IPS DF 19.7 (cell line): ENCODE data around the gene DROSHA.

Experiments used
- DNase-seq: peaks from one replicate; pipeline ENCODE4 v3.0.0-alpha.2; 2013; ENCODE audit warnings: low read depth, low spot score

Gene DROSHA

DNA sequence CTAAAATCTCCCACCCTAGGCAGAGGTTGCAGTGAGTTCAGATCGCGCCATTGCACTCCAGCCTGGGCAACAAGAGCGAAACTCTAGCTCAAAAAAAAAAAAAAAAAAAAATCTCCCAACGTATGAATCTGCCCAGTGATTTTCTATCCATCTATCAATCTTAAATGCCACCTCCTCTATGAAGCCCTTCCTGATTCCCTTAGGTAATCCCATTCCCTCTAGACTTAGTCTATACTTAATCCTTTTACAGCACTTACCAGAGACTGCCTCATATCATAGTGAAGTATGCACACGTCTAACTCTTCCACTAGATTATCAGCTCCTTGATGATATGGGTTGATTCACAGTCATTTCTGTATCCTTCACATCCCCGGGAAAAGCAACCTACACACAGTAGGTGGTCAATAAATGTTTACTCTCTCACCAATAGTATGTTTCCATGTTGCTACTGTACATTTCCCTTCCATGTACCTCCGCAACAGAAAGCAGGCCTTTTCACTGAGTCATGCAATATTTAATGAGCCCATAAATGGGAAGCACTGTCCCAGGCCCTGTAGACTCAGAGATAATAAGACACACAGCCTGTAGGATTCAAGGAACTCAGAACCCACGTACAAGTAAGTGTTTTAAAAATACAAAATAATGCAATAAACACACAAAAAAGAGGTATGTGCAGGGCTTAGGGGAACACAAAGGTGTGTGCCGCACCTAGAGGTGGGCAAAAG is 1.2 kb downstream of the DROSHA start:
- DNase-seq, result no peak

DNA sequence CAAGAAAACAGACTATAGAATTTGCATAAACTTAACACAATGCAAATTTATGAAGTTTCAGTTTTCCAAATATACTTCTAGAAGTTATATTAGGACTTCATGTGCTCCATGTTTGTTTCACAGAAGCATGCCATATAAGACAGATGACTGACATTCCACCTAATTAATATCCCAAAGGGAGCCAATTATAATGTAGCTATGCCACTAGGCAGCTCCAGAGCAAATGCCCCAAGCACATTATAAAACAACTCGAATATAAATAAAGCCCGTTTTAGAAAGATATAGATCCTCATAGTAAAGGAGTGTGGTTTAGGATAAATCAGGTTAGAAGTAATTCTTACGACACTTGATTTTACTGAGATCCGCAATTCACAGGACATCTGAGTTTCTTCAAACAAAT is 8.9 kb downstream of the DROSHA start:
- DNase-seq, result no peak

DNA sequence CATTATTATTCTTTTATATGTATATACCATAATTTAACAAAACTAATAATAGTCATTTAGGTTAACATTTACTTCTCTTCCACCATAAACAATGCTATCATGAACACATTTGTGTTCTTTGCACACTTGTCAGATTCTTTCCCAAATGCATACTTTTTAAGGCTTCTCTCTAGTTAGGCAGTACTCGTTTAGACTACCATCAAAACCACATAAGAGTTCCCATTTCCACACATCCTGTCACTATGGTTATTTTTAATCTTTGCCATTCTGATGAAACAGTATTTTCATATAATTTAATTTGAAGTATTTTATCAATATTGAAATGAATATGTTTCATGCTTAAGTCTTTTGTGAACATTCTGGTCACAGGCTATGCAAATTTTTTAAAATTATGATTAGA is 15.1 kb downstream of the DROSHA start:
- DNase-seq, result no peak

DNA sequence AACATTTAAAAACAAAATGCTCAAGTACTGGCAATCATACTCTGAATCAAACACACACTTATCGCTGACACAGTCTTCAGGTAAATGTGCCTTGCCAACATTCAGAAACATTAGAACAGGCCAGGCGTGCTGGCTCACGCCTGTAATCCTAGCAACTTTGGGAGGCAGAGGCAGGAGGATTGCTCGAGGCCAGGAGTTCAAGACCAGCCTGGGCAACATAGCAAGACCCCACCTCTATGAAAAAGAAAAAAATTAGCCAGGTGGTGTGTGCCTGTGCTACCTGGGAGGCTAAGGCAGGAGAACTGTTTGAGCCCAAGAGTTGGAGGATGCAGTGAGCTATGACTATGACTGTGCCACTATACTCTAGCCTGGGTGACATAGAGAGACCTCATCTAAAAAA is 20.6 kb downstream of the DROSHA start:
- no peak for DNase-seq

DNA sequence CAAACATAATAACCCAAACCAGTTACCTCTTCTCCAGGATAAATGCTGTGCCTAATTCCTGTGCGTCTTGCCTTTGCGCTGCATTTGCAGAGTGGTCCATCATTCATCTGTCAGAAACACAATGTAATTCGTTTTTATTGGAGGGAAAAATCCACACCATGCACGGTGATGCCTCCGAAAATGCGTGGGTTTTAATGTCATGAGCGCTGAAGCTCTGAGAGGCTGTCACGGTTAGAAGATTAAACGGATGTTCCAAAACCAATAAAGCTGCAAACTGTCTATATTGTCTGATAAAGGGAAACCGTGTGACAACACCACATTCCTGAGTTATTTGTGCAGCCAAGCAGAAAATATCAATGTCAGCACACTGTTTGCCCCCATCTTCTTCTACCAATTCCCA is 27.4 kb downstream of the DROSHA start:
- DNase-seq, result no peak

DNA sequence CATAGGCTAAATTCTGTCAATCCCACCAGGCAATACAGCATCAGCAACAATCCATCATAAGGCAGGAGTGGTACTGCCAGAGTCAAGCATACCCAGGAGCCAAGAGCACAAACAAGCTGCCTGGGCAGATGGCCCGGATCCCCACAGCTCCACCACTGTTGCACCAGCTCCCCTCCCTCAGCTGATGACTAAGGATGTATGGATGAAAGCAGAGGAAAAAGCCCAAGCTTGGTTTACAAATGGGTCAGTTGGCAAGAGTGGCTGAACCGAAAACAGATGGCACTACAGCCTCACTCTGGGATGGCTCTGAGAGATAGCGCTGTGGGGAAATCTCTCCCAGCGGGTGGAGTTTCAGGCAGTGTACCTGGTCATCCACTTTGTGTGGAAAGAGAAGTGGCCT is 29.4 kb downstream of the DROSHA start:
- DNase-seq, result no peak

DNA sequence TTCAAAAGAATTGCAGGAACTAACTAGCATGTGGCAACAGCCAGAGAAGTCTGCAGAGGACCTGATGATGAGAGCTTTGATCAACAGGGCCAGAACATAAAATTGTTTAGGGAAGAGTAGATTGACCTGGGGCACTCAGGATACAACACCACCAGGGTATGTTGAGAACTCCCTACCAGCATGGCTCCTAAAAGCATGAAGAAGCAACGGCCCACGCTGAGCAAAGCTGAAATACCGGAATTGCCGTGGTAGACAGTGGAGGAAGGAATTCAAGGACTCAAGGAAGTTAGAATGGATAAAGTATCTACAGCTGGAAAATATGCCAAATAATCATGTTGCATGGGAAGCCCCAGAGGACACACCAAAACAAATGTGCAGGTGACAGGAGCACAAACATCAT is 31.6 kb downstream of the DROSHA start:
- DNase-seq, result no peak

DNA sequence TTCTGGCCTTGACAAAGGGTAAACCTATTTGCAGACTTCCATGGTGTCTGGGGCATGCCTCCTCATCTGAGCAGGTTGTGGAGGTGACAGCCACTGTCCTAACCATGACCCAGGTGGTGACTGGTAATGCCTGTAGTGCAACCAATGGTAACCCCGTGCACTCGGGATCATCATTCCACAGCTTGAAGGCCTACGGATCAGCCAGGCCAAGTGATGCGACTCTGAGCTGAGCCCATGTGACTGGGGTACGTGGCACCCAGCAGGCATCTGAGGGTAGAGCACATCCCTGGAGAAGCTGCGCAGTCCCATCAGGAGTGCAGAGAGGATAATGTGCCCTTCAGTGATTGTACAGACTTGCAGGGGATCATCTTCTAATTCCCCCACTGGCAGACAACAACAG is 35.0 kb downstream of the DROSHA start:
- no peak for DNase-seq

DNA sequence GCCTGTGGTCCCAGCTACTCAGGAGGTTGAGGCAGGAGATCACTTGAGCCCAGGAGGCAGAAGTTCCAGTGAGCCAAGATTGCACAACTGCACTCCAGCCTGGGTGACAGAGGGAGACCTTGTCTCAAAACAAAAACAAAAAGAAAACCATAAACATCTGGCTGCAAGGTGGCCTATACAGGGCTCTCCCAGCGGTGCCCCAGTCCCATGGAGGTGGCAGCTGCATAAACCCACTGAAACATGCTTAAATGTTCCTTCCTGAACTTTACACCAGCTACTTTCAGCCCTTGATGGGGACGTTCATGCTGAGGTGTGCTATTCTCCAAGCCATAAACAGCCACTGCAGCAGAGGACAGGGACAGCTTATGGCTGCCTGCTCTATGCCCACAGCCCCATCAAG is 35.6 kb downstream of the DROSHA start:
- DNase-seq, result no peak

DNA sequence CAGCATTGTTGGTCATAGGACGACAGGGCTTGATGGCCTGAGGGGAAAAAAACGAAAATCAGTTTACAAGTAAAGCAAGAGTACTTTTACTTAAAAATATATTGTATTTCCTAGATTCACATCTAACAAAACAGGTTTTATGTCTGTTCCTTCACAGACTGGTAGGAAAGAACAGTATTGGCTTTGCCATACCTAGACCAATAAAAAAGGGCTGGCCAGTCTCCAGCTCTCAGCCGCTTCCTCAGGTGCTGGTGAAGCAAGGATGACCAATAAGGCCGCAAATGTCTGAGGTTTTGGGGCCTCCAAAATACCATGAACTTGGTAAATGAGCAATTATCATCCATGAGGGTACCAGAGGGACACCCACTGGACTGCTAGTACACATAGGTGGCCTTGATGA is 36.6 kb downstream of the DROSHA start:
- DNase-seq, result no peak

DNA sequence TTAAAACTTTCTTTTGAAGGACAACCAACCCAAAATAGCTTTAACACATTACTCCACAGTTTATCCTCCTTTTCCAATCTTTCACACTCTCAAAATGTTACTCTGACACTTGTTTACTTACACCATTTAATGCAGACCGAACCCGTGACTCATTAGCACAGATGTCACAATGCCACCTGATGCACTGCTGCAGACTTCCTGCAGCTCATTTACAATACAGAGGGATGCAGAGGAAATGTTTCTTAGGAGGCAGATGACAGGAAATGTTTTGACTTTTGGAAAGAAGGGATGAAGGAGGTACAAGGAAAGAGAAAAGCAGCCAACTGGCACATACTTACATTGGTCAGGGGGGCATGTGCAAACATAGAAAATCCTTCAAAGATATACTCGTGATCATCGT is 39.0 kb downstream of the DROSHA start:
- peak; percentile 33 for DNase-seq

DNA sequence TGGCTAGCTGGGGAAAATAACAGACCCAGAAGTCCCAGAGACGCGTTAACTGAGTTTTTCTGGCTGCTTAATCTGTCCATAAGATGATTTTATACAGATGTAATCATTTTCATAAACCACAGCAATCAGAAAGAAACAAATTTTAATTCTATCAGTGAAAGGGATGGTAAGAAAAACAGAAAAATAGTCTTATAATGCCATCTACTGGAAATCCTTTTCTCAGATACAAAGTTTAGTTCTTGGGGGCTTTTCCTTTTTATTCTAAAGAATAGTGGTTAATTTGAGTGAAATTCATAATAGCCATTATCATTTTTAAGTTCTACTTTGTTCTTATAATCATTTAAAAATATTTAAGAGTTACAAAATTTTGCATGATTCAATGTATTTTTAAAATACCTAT is 44.4 kb downstream of the DROSHA start:
- DNase-seq, result no peak

DNA sequence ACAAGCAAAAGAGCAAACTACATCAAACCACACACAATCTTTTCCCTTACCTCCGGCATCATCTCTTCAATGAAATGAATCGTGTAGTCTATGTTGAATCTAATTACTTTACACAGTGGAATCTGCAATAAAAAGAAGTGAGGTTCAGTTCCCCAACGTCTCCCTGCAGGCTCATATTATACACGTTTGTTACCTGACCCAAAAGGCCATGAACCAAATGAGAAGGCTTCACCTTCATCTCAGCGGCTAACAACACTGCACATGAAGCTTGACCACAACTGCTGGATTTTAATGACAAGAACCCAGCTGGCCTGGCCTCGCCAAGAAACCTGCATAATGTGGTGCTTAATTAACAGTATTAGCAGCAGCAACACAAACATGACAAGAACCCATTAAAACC is 45.5 kb downstream of the DROSHA start:
- no peak for DNase-seq

DNA sequence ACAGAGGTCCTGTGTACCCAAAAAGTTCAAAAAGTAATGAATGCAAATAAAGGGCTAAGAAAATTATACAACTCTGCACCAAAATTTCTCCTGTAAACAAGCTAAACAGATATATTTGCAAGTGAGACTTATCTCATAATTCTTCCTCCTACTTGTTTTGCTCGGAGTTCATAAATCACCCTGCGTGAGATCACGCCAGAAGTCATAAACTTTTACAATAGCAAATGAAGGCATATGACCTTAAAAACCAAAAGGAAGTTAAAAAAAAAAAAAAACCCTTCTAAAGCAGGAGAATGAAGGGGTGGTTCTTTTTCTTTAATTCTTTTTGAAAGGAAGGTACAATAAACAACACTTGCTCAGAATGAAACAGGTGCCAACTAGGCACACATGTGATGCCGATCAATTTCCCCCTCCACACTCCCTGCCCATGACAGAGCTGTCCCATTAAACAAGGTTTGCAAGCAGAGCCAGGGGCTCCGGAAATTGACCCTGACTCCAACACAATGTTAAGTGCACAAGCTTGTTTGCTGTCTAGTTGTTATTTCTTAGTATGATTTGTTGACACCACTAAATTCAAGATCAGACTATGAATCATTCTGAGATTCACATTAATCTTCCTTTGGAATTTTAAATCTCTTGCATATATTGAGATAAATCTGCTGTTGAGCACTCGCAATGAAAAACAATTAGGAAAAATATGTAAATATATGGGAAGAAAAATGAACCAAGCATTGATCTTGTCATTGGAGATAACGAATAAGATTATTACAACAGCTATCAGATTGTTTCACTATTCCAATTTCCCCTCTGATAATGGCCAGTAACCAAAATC is 46.3 kb downstream of the DROSHA start:
- DNase-seq, result no peak

DNA sequence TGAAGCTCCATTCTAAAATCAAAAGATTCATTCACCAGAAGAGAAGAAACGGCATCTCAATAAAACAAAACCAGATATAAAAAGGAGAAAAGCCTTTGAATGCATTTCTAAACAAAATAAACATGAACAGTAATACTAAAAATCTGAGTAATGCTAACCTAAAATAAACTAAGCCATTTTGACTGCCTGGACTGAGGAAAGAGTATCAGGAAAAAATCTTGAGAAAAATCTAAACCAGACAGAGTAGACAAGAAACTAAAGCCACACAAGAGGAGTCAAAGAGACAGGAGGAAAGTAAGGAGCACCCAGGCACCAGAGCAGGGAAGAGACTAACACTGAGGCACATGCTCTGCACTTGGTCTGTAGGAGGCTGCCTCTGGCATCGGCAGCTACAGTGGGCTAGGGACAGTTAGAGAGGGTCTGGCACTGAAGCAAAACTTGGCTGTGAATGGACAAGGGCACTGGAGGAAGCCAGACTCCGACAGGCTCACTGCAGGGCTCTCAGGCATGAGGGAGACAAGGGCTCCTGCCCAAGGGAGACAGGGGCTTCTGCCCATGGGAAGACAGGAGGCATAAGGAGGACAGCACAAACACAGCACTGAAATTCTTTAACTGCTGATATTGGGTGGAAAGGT is 50.2 kb downstream of the DROSHA start:
- DNase-seq, result no peak

DNA sequence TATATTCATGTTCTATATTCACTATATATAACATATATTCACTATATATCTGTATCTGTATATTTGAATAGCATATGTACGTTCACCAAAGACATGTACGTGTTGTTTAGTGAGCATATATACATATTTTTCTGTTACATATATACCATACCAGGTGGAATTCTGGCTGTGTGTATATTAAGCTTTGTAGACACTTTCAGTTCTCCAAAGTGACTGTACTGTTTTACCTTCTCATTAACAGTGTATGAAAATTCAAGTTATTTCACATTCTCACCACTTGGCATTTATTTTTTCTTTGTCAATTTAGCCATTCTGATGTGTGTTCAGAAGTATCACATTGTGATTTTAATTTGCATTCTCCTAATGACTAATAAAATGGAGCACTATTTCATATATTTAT is 52.2 kb downstream of the DROSHA start:
- DNase-seq, result no peak

DNA sequence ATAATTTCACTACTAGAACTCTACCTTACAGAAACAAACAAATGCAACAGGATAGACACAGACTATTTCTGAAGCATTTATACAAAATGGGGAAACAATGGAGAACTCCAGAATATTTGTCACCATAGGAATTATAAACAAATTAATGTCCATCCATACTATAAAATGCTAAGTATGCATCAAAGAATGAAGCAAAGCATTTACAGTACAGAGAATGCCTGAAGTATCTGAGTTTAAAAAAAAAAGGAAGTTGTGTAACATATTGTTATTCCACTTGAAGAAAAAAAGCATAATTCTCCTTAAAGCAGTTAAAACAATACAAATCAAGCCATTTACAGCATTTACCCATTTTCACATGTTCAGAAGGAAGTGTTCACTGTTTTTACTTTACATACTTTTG is 53.0 kb downstream of the DROSHA start:
- no peak for DNase-seq

DNA sequence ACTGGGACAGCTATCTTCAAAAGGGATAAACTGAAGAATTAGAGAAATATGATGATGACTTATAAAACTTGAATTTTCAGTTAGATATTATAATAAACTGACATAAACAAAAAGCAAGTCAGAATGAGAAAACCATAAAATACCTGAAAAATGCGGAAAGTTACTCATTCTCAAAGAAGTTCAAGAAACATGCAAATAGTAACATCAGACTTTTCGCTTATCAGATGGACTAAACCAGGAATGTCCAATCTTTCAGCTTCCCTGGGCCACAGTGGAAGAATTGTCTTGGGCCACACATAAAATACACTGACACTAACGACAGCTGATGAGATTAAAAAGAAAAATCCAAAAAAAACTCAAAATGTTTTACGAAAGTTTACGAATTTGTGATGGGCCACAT is 53.9 kb downstream of the DROSHA start:
- no peak for DNase-seq

DNA sequence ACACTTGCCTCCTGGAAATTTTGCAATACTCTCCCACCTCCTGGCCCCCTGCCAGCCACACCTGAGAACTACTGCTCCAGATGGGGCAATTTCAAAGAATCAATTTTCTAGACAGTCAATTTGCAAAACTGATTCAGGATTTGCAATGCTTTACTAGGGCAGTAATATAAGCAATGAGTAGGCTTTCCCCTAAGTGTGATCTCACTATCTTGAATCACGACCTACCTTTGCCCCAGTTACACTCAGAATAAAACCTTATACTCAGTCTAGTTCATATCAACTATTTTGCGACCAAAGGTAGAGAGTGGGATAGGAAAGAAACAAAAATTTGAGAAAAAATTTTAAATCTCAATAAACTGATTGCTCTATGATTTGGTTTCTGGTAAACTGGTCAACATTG is 54.4 kb downstream of the DROSHA start:
- DNase-seq, result no peak

DNA sequence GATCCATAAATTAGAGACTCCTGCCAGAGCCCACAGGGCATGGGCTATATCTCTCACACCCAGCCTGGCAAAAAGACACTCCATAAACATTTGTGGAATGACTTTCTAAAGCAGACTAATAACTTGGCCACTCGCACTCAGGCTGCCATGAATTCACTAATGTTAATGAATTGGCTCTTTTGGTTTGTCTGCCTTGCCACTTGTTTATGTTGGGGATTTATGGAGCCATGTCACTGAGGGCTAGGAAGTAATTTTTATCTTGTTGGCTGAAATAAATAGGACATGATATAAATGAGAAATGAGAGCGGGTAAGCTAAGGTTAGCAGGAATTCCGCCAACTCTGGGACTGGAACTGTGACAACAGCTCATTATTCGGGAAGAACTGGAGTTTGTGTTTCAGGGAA is 55.2 kb downstream of the DROSHA start:
- no peak for DNase-seq

DNA sequence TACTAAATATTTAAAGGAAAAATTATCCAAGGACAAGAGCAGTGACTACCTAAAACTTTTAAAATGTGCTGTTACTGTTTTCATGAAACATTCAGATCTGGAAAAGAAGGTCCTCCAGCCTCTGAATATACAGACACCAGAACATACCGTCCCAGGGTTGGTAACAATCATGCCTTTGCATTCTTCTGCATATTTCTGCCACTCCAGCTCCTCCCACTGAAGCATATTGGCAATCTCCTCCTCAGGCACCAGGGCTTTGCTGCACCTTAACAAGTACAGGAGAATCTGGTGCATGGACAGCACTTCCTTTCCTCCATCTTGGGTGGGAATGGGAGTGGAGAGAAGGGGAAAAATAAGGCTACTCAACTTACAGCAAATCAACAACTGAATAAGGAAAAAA is 60.0 kb downstream of the DROSHA start:
- no peak for DNase-seq

DNA sequence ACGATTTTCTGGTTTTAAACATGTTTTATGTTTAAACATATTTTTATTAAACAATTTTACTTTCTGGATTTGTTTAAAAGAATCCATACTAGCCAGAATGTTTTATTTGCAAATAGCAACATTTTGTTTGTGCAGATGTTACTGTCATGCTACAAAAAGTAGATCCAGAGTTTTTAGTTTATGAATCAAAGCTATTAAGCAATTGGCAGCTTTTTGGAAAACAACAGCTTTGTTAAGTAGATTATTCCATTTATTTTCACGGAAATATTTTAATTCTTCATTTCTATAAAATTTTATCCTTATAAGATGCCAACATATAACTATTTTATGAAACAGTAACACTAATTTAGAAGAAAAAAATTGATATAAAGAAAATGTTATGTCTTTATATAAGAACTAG is 60.9 kb downstream of the DROSHA start:
- DNase-seq, result no peak

DNA sequence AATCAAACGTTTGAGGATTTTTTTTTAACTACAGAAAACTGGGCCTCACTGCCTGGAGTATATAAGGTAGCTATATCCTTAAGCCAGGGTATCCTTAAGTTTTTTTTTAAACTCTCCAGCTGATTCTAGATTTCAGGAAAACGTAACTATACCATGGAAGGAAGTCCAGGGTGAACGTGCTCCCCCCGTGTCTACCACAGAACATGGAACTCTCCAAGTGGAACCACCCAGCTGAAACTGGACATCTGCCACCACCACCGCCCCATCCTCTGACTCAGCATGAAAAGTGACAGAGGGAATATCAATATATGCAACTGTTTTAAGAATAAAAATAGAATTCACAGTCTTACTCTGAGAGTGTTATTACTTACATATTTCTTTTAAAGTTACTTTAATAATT is 61.3 kb downstream of the DROSHA start:
- no peak for DNase-seq
